Activated CD8-positive, alpha-beta memory T cell treated with anti-CD3 and anti-CD28 coated beads, Interleukin-2, amount 50 U/mL, for 4 hours (primary cell): ENCODE results near the gene E2F4.

Source experiments
- DNase-seq: peaks from one replicate; pipeline ENCODE4 v3.0.0-alpha.2; 2020

E2F4 gene

GRCh38 chr16:67191995-67192681 lies at the start of gene E2F4:
TSS of gene E2F4 (plus strand) at chr16:67192155. CDS start at chr16:67192228, 73 bp downstream.
- DNase-seq = peak; percentile 82

- DNase-seq = no peak
Observed at GRCh38 chr16:67142342-67142741, 49.6 kb upstream of the E2F4 start.

GRCh38 chr16:67144943-67145342 lies 47.0 kb upstream of the E2F4 start:
- DNase-seq = no peak

- DNase-seq = no peak
Observed at GRCh38 chr16:67145746-67146145, 46.2 kb upstream of the E2F4 start.

GRCh38 chr16:67146523-67147357 lies 45.2 kb upstream of the E2F4 start:
- no peak for DNase-seq

- no peak for DNase-seq
Observed at GRCh38 chr16:67147437-67148140, 44.4 kb upstream of the E2F4 start.

- no peak for DNase-seq
Observed at GRCh38 chr16:67148221-67148620, 43.7 kb upstream of the E2F4 start.

GRCh38 chr16:67148656-67149275 lies 43.2 kb upstream of the E2F4 start:
- no peak for DNase-seq

GRCh38 chr16:67149276-67150046 lies 42.5 kb upstream of the E2F4 start:
- DNase-seq = no peak

GRCh38 chr16:67150047-67150832 lies 41.7 kb upstream of the E2F4 start:
- peak; percentile 61 for DNase-seq

- DNase-seq = no peak
Observed at GRCh38 chr16:67150833-67151396, 41.0 kb upstream of the E2F4 start, which contains the start of gene B3GNT9. TSS of gene B3GNT9 (minus strand) at chr16:67150998. CDS start at chr16:67150485, 513 bp downstream.

GRCh38 chr16:67151431-67152097 lies 40.4 kb upstream of the E2F4 start:
- no peak for DNase-seq

GRCh38 chr16:67154578-67155294 lies 37.2 kb upstream of the E2F4 start:
- DNase-seq = no peak

GRCh38 chr16:67155295-67156142 lies 36.4 kb upstream of the E2F4 start:
- peak; percentile 81 for DNase-seq

- DNase-seq = no peak
Observed at GRCh38 chr16:67156143-67156844, 35.7 kb upstream of the E2F4 start.

GRCh38 chr16:67157106-67157748 lies 34.7 kb upstream of the E2F4 start:
- DNase-seq = no peak

- DNase-seq = no peak
Observed at GRCh38 chr16:67157892-67158635, 33.9 kb upstream of the E2F4 start.
